Right atrium auricular region (tissue), 2 donors: ENCODE measurements around the gene HSPBP1. TPM values are rescaled to one million over a fixed set of nuclear protein-coding genes. Genes with fewer than 3 reads are reported as not detected.

ENCODE experiments used
- DNase-seq: peaks from one replicate; pipeline ENCODE4 v3.0.0-alpha.2; 2019; ENCODE audit warnings: low spot score
- H3K27ac ChIP-seq, 2 donors: fragments of 200-600 bp; sonication (generic); 1 replicate in 1 of 2; 2 replicates in 1 of 2; pipeline ENCODE4 v1.5.1; 2016 to 2019
- H3K27me3 ChIP-seq, 2 donors: fragments of 200-600 bp; sonication (generic); one replicate each; pipeline versions ENCODE4 v1.5.1 to v1.6.0; 2017 to 2019
- H3K36me3 ChIP-seq: fragments of 200-600 bp; sonication (generic); one replicate; pipeline ENCODE4 v1.5.1; 2016
- H3K4me1 ChIP-seq, 2 donors: fragments of 200-600 bp; sonication (generic); one replicate each; pipeline versions ENCODE4 v1.5.1 to v1.6.0; 2017 to 2019
- H3K4me3 ChIP-seq, 2 donors: fragments of 200-600 bp; sonication (generic); 1 replicate in 1 of 2; 2 replicates in 1 of 2; pipeline ENCODE4 v1.5.1; 2017 to 2019; ENCODE audit warnings: mild to moderate bottlenecking in 1 of 2, moderate library complexity in 1 of 2
- H3K9me3 ChIP-seq, 2 donors: fragments of 200-600 bp; sonication (generic); one replicate each; pipeline ENCODE4 v1.5.1; 2019
- CTCF ChIP-seq, 2 donors: fragments of 200-600 bp; sonication (generic); IDR thresholded peaks; one replicate each; pipeline ENCODE4 v1.5.1; 2019; ENCODE audit warnings: antibody characterized with exemption in 2 of 2
- total RNA-seq, 2 donors: library from RNA; depleted of rRNA; stranded (reverse); fragments of >200 nt; gene quantifications; one replicate each; pipeline ENCODE4 v1.1.0, GENCODE V29; 2016

The HSPBP1 gene
- total RNA-seq, 2 donors from 2014 or later: 29.6 to 35.8 TPM

GRCh38 chr19:55276720-55277430 is 3.0 kb downstream of the HSPBP1 start:
- Histone ChIP-seq H3K4me3 (no peak overlapping the region), H3K36me3 (peaks cover 38% of the 10 kb centered on the region), H3K4me1 (peaks cover 0 to 15% of the 10 kb centered on the region in 2 donors), H3K27ac (no peak overlapping the region), H3K27me3 (no peaks in the 10 kb centered on the region), H3K9me3 (no peaks in the 10 kb centered on the region)
- DNase-seq: no peak
- TF ChIP-seq CTCF (IDR thresholded peaks at IDR 0.05): no peak

GRCh38 chr19:55275851-55276719 is 3.8 kb downstream of the HSPBP1 start:
- Histone ChIP-seq H3K4me3 (no peak overlapping the region), H3K4me1 (peaks cover 0 to 15% of the 10 kb centered on the region in 2 donors), H3K27me3 (no peaks in the 10 kb centered on the region), H3K27ac (no peak overlapping the region), H3K36me3 (peaks cover 38% of the 10 kb centered on the region), H3K9me3 (no peaks in the 10 kb centered on the region)
- no peak for DNase-seq
- TF ChIP-seq CTCF (IDR thresholded peaks at IDR 0.05): no peak

- no peak for DNase-seq
- no peaks in the 10 kb centered on the region for H3K9me3 ChIP-seq
- no peaks in the 10 kb centered on the region for H3K27me3 ChIP-seq
- H3K27ac ChIP-seq: no peak overlapping the region
- peaks cover 0 to 3% of the 10 kb centered on the region in 2 donors for H3K4me1 ChIP-seq
- peaks cover 38% of the 10 kb centered on the region for H3K36me3 ChIP-seq
- TF ChIP-seq CTCF (IDR thresholded peaks at IDR 0.05): no peak
- H3K4me3 ChIP-seq: no peak overlapping the region
Observed at GRCh38 chr19:55273978-55274707, 5.8 kb downstream of the HSPBP1 start.

GRCh38 chr19:55272142-55272541 is 7.8 kb downstream of the HSPBP1 start:
- H3K4me1 ChIP-seq: no peaks in the 10 kb centered on the region
- H3K27ac ChIP-seq: no peak overlapping the region
- H3K9me3 ChIP-seq: no peaks in the 10 kb centered on the region
- no peaks in the 10 kb centered on the region for H3K27me3 ChIP-seq
- no peak for DNase-seq
- H3K36me3 ChIP-seq: peaks cover 30% of the 10 kb centered on the region
- TF ChIP-seq CTCF (IDR thresholded peaks at IDR 0.05): no peak
- H3K4me3 ChIP-seq: no peak overlapping the region

- Histone ChIP-seq H3K27me3 (no peaks in the 10 kb centered on the region), H3K4me3 (no peak overlapping the region), H3K4me1 (no peaks in the 10 kb centered on the region), H3K9me3 (no peaks in the 10 kb centered on the region), H3K36me3 (peaks cover 26% of the 10 kb centered on the region), H3K27ac (no peak overlapping the region)
- no peak for DNase-seq
- no peak for TF ChIP-seq CTCF (IDR thresholded peaks at IDR 0.05)
Observed at GRCh38 chr19:55270172-55270942, 9.6 kb downstream of the HSPBP1 start.
